ENCODE results near the gene ZC2HC1C.

ZC2HC1C gene

DNA sequence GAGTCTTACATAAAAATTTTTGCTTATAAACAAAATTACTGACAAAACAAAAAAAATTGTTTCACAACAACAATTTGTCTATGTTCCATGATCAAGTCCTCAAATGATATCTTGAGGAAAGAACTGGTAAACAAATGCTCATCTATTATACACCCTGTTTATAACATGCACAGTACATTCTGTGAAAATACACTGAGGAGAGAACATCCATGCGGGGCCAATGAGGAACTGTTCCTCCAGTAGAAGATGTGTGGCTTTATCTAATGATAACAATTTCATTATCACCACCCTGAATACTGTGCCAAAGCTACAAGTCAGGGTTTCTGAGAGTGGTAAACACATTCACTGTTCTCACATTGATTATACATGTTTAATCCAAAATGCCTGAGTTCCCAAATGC, 28.9 kb upstream of the ZC2HC1C start:
- DNase-seq (ENCODE audit: low read depth, low spot score), result no peak
- TF ChIP-seq SUZ12 (IDR thresholded peaks at IDR 0.05; ENCODE audit: extremely low read depth, insufficient read depth, insufficient read length) (no peak), YY1 (IDR thresholded peaks at IDR 0.05; ENCODE audit: insufficient read depth, insufficient read length) (no peak), ZNF274 (IDR thresholded peaks at IDR 0.05; ENCODE audit: low read depth, low read length) (no peak)

GRCh38 chr14:75040959-75041358, 28.5 kb upstream of the ZC2HC1C start:
- H3K36me3 ChIP-seq (ENCODE audit: insufficient read depth, insufficient read length, low read length), result peaks cover 38% of the 10 kb centered on the region
- no peak for DNase-seq (ENCODE audit: low read depth, low spot score)
- no peaks in the 10 kb centered on the region for H3K9me3 ChIP-seq (ENCODE audit: insufficient read depth, low read length)
- no peak overlapping the region for H3K9ac ChIP-seq (ENCODE audit: insufficient read length, low read depth)
- no peak for TF ChIP-seq SUZ12 (IDR thresholded peaks at IDR 0.05; ENCODE audit: extremely low read depth, insufficient read depth, insufficient read length)
- no peak for TF ChIP-seq ZNF274 (IDR thresholded peaks at IDR 0.05; ENCODE audit: low read depth, low read length)
- no peak for TF ChIP-seq YY1 (IDR thresholded peaks at IDR 0.05; ENCODE audit: insufficient read depth, insufficient read length)
- H3K4me1 ChIP-seq (ENCODE audit: insufficient read depth, insufficient read length), result no peaks in the 10 kb centered on the region
- H3K27me3 ChIP-seq (ENCODE audit: insufficient read depth, insufficient read length), result no peaks in the 10 kb centered on the region
- no peak overlapping the region for H3K4me3 ChIP-seq (ENCODE audit: insufficient read length, low read depth)

More for the DNA sequence above, 28.9 kb upstream of the ZC2HC1C start:
- H3K27me3 ChIP-seq (ENCODE audit: insufficient read depth, insufficient read length), result no peaks in the 10 kb centered on the region
- H3K36me3 ChIP-seq (ENCODE audit: insufficient read depth, insufficient read length, low read length), result peaks cover 38% of the 10 kb centered on the region
- H3K9ac ChIP-seq (ENCODE audit: insufficient read length, low read depth), result no peak overlapping the region
- H3K4me1 ChIP-seq (ENCODE audit: insufficient read depth, insufficient read length), result no peaks in the 10 kb centered on the region
- no peaks in the 10 kb centered on the region for H3K9me3 ChIP-seq (ENCODE audit: insufficient read depth, low read length)
- no peak overlapping the region for H3K4me3 ChIP-seq (ENCODE audit: insufficient read length, low read depth)

DNA sequence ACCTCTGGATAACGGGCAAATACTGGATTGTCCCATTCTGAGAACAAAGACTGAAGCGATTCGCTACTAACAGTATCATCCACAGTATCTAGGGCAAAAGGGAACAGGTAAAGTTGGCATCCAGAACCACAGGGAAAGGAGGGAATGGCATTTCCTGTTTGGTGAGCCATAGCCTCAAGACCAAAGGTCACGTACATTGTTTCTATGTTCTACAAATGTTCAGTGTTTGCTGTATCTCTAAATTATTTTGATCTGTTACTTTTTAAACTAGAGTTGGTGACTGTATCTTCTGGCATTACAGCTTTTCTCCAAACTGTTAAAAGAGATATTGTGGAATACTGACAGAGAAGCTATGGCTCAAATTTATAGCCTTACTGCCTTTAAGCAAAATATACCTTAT, 27.8 kb upstream of the ZC2HC1C start:
- Histone ChIP-seq H3K9me3 (ENCODE audit: insufficient read depth, low read length) (no peaks in the 10 kb centered on the region), H3K4me1 (ENCODE audit: insufficient read depth, insufficient read length) (no peaks in the 10 kb centered on the region), H3K9ac (ENCODE audit: insufficient read length, low read depth) (no peak overlapping the region), H3K27me3 (ENCODE audit: insufficient read depth, insufficient read length) (no peaks in the 10 kb centered on the region), H3K4me3 (ENCODE audit: insufficient read length, low read depth) (no peak overlapping the region), H3K36me3 (ENCODE audit: insufficient read depth, insufficient read length, low read length) (peaks cover 38% of the 10 kb centered on the region)
- no peak for TF ChIP-seq YY1 (IDR thresholded peaks at IDR 0.05; ENCODE audit: insufficient read depth, insufficient read length)
- no peak for TF ChIP-seq SUZ12 (IDR thresholded peaks at IDR 0.05; ENCODE audit: extremely low read depth, insufficient read depth, insufficient read length)
- no peak for TF ChIP-seq ZNF274 (IDR thresholded peaks at IDR 0.05; ENCODE audit: low read depth, low read length)
- no peak for DNase-seq (ENCODE audit: low read depth, low spot score)

- DNase-seq (ENCODE audit: low read depth, low spot score), result no peak
- H3K4me1 ChIP-seq (ENCODE audit: insufficient read depth, insufficient read length), result no peaks in the 10 kb centered on the region
- peaks cover 38% of the 10 kb centered on the region for H3K36me3 ChIP-seq (ENCODE audit: insufficient read depth, insufficient read length, low read length)
- no peak overlapping the region for H3K9ac ChIP-seq (ENCODE audit: insufficient read length, low read depth)
- TF ChIP-seq YY1 (IDR thresholded peaks at IDR 0.05; ENCODE audit: insufficient read depth, insufficient read length), result no peak
- TF ChIP-seq ZNF274 (IDR thresholded peaks at IDR 0.05; ENCODE audit: low read depth, low read length), result no peak
- no peak for TF ChIP-seq SUZ12 (IDR thresholded peaks at IDR 0.05; ENCODE audit: extremely low read depth, insufficient read depth, insufficient read length)
- H3K4me3 ChIP-seq (ENCODE audit: insufficient read length, low read depth), result no peak overlapping the region
- H3K9me3 ChIP-seq (ENCODE audit: insufficient read depth, low read length), result no peaks in the 10 kb centered on the region
- H3K27me3 ChIP-seq (ENCODE audit: insufficient read depth, insufficient read length), result no peaks in the 10 kb centered on the region
Observed at GRCh38 chr14:75042035-75042434, 27.4 kb upstream of the ZC2HC1C start.

DNA sequence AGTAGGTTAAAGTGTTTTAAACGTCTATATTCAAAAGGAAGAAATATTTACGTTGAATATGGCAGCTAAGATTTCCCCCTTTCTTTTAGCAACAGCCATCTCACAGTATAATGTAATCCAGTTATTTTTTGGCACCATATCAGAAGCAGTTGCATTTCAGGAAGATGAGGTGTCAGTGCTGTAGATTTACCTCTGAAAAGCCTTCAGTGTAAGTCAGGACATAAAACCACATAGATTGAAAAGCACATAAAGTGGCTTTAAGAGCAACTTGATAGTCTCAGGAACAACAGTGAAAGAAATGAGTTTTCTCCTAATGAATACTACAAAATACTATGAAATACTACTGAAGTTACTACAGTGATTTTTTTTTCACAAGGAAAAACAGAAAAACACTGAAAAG, 25.1 kb upstream of the ZC2HC1C start:
- no peaks in the 10 kb centered on the region for H3K9me3 ChIP-seq (ENCODE audit: insufficient read depth, low read length)
- peaks cover 36% of the 10 kb centered on the region for H3K36me3 ChIP-seq (ENCODE audit: insufficient read depth, insufficient read length, low read length)
- no peak overlapping the region for H3K4me3 ChIP-seq (ENCODE audit: insufficient read length, low read depth)
- DNase-seq (ENCODE audit: low read depth, low spot score), result no peak
- no peaks in the 10 kb centered on the region for H3K4me1 ChIP-seq (ENCODE audit: insufficient read depth, insufficient read length)
- H3K9ac ChIP-seq (ENCODE audit: insufficient read length, low read depth), result no peak overlapping the region
- no peaks in the 10 kb centered on the region for H3K27me3 ChIP-seq (ENCODE audit: insufficient read depth, insufficient read length)
- TF ChIP-seq ZNF274 (IDR thresholded peaks at IDR 0.05; ENCODE audit: low read depth, low read length) (no peak), YY1 (IDR thresholded peaks at IDR 0.05; ENCODE audit: insufficient read depth, insufficient read length) (no peak), SUZ12 (IDR thresholded peaks at IDR 0.05; ENCODE audit: extremely low read depth, insufficient read depth, insufficient read length) (no peak)

GRCh38 chr14:75044752-75045151, 24.7 kb upstream of the ZC2HC1C start:
- Histone ChIP-seq H3K9me3 (ENCODE audit: insufficient read depth, low read length) (no peaks in the 10 kb centered on the region), H3K9ac (ENCODE audit: insufficient read length, low read depth) (no peak overlapping the region), H3K4me3 (ENCODE audit: insufficient read length, low read depth) (no peak overlapping the region), H3K27me3 (ENCODE audit: insufficient read depth, insufficient read length) (no peaks in the 10 kb centered on the region), H3K36me3 (ENCODE audit: insufficient read depth, insufficient read length, low read length) (peaks cover 39% of the 10 kb centered on the region), H3K4me1 (ENCODE audit: insufficient read depth, insufficient read length) (no peaks in the 10 kb centered on the region)
- DNase-seq (ENCODE audit: low read depth, low spot score), result no peak
- no peak for TF ChIP-seq SUZ12 (IDR thresholded peaks at IDR 0.05; ENCODE audit: extremely low read depth, insufficient read depth, insufficient read length)
- TF ChIP-seq ZNF274 (IDR thresholded peaks at IDR 0.05; ENCODE audit: low read depth, low read length), result no peak
- TF ChIP-seq YY1 (IDR thresholded peaks at IDR 0.05; ENCODE audit: insufficient read depth, insufficient read length), result no peak

GRCh38 chr14:75046275-75046674, 23.2 kb upstream of the ZC2HC1C start:
- H3K4me1 ChIP-seq (ENCODE audit: insufficient read depth, insufficient read length), result no peaks in the 10 kb centered on the region
- H3K27me3 ChIP-seq (ENCODE audit: insufficient read depth, insufficient read length), result no peaks in the 10 kb centered on the region
- TF ChIP-seq SUZ12 (IDR thresholded peaks at IDR 0.05; ENCODE audit: extremely low read depth, insufficient read depth, insufficient read length), result no peak
- TF ChIP-seq ZNF274 (IDR thresholded peaks at IDR 0.05; ENCODE audit: low read depth, low read length), result no peak
- no peak for TF ChIP-seq YY1 (IDR thresholded peaks at IDR 0.05; ENCODE audit: insufficient read depth, insufficient read length)
- no peak for DNase-seq (ENCODE audit: low read depth, low spot score)
- H3K9me3 ChIP-seq (ENCODE audit: insufficient read depth, low read length), result no peaks in the 10 kb centered on the region
- H3K36me3 ChIP-seq (ENCODE audit: insufficient read depth, insufficient read length, low read length), result peaks cover 32% of the 10 kb centered on the region
- H3K9ac ChIP-seq (ENCODE audit: insufficient read length, low read depth), result no peak overlapping the region
- H3K4me3 ChIP-seq (ENCODE audit: insufficient read length, low read depth), result no peak overlapping the region

Measured in NT2/D1 (cell line).